Activated T-cell treated with anti-CD3 and anti-CD28 coated beads for 24 hours (primary cell): Measurements from ENCODE around the gene NEDD4L.
"Not testable (repeated sequence)": the region's sequence is repeated elsewhere in the genome, so short reads cannot be mapped to it uniquely, and the experiment has no call there.

Experiments
- DNase-seq: peaks from one replicate; pipeline ENCODE4 v3.0.0-alpha.2; 2020; ENCODE audit warnings: low read depth

Gene NEDD4L

DNA sequence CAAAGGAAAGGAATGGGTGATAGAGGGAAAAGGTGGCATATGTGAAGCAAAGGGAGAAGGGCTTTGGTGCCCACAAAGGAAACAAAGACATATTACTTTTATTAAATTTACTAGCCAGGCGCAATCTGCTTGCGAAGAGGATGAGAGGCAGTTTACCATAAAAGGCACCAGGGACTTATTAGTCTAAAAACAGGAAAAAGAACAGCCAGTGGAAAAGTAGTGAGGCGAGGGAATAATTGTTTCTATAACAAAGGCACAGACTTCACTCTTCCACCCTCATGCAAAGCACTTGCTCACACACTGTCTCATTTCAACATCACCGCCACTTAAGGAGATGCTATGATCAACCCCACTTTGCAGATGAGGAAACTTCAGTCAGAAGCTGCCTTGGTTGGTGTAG lies 374.3 kb downstream of the NEDD4L start:
- no peak for DNase-seq

DNA sequence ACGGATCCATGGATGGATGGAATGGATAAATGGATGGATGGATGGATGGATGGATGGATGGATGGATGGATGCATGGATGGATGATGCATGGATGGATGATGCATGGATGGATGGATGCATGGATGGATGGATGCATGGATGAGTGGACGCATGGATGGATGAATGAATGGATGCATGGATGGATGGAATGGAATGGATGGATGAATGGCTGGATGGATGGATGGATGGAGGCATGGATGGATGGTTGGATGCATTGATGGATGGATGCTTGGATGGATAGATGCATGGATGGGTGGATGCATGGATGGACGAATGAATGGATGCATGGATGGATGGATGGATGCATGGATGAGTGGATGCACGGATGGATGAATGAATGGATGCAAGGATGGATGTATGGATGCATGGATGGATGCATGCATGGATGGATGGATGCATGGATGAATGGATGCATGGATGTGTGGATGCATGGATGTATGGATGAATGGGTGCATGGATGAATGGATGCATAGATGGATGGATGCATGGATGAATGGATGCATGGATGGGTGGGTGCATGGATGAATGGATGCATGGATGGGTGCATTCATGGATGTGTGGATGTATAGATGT lies 375.7 kb downstream of the NEDD4L start:
- DNase-seq: no peak

DNA sequence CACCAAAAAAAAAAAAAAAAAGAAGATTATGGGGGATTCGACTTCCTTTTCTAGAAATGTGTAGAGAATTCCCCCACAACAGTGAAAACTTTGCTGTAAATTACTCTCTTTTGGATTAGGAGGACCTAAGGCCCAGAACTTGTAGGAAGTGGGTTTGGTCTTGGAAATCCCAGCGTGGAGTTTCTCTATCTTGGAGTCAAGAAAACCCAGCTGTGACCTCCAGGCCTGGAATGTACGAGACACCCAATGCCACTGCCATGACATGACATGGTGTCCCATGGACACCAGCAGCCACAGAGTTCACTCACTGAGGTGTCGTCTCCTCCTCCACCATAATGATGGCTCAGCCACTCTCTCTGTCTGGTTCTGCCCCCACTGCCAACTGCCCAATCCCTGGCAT lies 382.6 kb downstream of the NEDD4L start:
- no peak for DNase-seq

DNA sequence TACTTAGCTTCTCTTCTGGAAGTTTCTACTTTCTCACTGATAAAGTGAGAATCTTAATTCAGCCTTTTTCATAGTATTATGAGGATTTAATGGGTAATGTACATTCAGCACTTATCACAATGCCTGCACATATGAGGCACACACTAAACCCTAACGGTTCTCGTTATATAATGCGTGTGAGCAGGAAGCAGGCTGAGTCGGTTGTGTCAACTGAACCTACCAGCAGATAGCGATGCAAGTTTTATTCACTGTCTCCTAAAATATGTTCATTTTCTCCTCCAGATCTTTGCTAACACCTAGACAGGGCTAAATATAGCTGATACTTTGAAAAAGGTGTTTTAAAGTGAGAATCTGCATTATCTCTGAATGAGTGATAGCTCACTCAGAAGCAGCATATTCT lies 383.3 kb downstream of the NEDD4L start:
- DNase-seq: no peak

DNA sequence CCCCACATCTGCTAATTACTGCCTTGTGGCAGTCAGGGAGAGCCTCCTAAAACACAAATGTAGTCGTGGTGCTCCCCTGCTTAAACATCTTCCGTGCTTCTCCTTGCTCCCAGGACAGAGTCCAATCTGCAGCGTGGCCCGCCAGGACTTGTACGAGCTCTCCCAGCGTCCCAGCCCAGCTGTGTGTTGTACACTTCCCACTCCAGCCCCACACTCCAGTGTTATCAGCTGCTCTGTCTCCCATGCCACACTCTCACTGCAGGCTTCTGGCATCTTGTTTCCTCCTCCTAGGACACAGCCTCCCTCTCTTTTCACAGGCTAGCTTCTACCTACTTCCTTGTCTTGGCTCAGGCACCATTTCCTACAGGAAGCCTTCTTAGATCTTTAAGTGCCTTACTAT lies 385.4 kb downstream of the NEDD4L start:
- DNase-seq: no peak

DNA sequence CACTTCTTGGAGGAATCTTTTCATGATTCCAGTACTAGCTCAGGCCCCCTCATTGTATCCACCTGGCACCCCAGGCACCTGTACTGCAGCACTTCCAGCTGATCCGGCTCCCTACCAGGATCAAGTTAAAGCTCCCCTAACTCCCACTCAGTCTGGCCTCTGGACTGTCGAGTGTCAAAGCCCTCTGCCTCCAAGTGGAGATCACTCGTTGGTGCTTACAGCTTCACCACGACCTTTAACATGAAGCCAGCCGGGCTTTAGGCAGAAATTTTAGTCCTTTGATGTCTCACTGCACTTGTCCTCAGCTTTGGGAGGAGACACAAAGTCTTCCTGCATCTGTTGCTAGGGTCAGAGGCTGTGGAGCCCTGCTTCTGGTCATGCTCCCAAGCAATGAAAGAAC lies 387.2 kb downstream of the NEDD4L start:
- no peak for DNase-seq

DNA sequence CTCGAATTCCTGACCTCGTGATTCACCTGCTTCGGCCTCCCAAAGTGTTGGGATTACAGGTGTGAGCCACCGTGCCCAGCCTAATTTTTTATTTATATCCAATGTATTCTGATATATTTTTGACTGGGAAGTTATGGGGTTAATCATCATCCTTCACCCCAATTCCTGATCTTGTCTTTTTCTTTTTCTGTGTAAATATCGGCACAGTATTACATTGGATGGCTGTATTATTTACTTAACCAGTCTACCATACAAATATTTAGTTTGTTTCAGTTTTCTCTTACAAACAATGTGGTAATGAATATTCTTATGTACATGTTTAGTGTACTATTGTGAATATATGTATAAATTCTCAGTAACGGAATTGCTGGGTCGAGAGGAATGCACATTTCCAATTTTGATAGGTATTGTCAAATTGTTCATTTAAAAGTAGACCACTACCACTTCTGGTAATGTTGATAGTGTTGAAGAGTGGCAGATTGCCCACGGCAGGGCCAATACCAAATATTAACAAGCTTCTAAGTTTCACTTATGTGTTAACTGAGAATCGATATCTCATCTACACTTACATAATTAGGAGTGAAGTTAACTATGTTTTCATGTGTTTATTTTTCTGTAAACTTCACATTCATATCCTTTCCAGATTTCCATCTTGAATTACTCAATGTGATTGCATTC lies 388.2 kb downstream of the NEDD4L start:
- DNase-seq: no peak

DNA sequence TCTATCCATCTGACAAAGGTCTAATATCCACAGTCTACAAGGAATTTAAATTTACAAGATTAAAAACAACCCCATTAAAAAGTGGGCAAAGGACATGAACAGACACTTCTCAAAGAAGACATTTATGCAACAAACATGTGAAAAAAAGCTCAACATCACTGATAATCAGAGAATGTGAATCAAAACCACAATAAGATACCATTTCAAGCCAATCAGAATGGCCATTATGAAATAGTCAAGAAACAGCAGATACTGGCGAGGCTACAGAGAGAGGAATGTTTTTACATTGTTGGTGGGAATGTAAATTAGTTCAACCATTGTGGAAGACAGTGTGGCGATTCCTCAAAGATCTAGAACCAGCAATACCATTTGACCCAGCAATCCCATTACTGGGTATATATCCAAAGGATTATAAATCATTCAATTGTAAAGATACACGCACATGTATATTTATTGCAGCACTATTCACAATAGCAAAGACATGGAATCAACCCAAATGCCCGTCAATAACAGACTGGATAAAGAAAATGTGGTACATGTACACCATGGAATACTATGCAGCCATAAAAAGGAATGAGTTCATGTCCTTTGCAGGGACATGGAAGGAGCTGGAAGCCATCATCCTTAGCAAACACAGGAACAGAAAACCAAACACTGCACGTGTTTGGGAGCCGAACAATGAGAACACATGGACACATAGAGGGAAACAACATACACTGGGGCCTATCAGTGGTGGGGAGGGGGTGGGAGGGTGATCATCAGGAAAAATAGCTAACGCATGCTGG lies 391.4 kb downstream of the NEDD4L start:
- not testable (repeated sequence) for DNase-seq

DNA sequence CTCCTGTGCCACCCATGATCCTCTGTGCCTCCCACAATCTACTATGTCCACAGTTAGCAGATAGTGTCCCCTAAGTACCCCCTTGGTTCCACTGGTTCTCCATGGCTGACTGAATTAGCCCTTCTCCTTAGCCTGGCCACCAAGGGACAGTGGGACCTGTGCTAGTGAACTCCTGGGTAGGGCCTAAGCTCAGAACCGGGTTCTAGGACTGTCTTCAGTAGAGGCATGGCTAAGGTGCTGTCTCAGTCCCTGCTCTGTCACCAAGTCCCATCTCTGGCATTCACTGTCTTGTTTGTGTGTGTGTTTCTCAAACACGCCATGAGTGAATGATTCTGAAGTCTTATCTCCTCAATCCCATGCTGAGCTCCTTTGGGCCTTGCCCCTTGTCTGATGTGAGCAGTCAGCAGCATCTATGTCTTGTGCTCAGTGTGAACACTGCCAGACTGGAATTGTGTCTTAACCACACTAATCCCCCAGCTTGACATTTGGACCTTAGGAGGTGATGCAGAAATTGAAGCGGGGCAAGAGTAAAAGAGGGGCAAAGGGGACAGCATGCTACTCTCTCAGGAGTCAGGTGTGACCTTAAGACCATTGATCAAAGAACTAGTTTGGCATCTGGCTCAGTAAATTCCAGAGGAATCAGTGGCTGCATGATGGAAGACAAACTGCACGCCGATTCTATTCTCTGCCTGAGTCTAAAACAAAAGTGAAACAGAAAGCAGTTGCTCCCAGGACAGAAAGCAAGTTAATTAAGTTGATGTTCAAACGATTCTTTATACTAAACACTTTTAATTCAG lies 394.3 kb downstream of the NEDD4L start:
- no peak for DNase-seq

DNA sequence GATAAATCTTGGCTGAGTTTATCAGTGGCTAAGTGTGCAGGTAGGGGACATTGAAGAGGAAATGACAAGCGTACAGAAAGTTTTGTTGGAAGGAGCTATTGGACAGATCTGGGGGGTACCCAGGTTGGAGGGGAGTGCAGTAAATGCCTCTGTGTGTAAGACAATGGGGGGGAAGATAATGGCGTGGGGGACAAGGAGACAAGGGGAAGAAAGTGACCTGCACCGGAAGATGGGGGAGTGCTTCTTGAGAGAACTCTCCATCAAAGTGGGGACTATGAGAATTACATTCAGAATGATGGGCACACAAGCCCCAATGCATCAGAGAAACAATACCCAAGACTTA lies 394.9 kb downstream of the NEDD4L start:
- DNase-seq: no peak

DNA sequence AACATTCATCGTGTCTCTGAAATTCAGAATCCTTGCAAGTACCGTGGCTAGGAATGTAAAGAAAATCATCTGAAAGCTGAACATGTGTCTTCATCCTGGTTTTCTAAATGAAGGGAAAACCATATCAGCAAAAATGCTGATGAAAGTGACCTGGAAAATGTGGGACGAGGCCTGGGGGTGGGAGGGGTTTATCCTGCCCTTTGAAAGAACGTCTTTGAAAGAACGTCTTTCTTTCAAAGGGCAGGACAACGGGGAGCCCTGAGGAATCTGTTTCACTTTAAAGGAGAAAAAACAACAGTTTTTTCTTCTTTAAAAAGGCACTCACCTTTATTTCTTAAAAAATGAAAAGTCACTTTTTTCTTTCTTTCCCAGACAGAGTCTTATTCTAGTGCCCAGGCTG lies 399.6 kb downstream of the NEDD4L start:
- no peak for DNase-seq

DNA sequence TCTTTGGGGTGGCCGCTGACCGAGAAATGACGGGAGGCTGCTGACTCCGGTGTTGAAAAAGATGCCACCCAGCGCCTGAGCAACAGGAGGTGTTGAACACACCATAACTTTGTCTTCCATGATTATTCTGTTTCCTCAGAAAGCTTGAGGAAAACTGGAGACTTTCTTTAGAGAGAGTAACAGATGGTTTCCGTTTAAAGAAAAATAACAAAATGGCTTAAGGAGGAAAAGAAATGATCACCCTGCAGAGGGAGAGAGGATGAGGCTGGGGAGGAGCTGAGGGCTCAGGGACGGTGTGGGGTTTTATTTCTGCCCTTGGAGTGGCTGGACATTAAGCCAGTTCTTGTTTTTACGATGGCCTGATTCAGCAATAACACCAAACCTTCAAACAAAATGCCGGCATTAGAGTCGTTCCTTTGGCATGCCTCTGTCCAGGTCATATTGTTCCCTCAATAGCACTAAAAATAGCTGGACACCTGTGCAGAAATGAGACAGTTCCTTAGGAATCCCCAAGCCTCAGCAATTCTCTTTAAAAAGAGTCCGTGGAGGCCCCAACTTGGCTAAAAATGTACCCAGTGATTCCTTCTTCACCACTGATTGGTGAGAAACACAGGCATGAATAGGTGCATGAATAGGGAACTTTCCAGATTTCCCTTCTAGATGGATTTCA lies 402.5 kb downstream of the NEDD4L start:
- no peak for DNase-seq

DNA sequence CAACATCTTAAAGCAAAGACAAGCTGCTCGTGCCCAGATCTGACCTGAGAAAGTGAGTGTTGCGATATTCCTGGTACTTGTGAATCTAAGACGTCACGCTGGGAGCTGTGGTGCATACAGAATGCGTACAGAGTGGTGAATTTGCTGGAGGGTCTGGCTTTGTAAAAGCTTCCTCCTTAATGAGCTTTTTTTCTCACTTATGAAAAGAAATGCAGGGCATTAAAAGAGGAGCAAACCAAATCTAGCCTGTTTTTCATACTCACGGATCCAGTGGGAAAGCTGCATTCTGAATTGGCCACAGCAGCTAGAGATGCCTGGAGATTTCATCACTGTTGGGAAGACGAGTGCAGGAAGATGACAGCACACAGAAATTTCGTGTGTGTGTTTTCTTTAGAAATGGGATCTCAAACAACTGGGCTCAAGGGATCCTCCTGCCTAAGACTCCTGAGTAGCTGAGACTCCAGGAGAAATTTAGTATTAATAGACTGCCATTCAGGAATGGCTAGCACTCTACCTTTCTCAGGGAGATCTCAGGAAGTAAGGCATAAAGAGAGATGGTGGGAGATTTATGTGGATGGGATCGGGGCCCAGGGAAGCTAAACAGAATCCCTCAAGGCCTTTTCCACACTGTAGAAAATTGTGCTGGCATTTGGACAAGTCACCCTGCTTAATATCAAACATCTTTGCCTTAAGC lies 403.5 kb downstream of the NEDD4L start:
- no peak for DNase-seq

DNA sequence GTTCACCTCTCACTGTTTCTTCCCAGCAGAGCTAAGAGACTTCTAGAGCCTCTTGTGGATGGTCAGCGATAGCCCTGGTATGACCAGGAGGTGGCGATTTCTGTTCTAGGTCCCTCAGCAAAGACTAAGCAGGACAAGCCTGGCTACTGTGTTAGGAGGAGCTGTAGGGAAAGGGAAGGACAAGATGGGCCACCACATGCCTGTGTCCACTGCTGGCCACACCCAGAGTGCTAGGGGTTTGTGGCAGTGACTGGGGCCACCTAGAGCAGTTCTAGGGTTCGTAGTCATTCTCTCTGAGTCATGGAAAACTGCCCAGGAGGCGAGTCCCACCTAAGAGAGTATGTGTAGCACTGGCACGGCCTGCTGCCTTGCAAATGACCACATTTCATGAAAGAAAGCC lies 405.4 kb downstream of the NEDD4L start:
- DNase-seq: no peak
